Inferior parietal cortex (tissue), 1 donor: ENCODE measurements around the gene SDC4.

Experiments used
- DNase-seq: peaks from one replicate; pipeline ENCODE4 v3.0.0-alpha.2; 2016; ENCODE audit errors: extremely low spot score

Gene SDC4

DNA sequence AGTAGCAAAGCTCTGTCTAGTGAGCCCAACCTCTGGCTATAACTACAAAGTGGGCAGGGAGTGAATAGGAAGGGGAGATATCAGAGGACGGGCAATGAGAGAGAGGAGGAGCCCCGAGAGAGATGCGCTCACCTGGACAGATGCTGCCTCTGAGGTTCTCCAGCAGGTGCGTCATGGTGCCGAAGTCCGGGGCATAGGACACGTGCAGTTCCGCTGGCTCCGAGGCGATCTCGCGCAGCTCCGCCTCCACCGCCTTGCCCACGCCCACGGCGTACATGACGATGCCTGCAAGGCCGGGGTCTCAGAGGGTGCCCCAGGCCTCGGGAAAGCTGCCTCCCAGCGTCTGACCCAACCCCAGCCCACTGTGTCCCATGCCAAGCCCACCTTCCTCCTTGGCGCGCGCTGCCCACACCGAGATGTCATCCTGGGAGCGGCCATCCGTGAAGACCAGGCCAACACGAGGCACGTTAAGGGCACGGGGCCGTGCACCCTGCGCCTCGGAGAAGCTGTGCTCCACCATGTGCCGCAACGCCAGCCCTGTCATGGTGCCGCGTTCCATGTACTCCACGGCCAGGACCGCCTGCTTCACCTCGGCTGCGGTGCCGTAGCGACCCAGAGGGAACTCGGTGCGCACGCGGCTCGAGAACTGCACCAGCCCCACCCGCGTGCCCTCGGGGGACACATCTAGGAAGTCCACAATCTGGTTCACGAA is 50.3 kb downstream of the SDC4 start:
- DNase-seq: no peak

- DNase-seq: no peak
These were observed 53.6 kb downstream of the SDC4 start for GRCh38 chr20:45294659-45295058.

DNA sequence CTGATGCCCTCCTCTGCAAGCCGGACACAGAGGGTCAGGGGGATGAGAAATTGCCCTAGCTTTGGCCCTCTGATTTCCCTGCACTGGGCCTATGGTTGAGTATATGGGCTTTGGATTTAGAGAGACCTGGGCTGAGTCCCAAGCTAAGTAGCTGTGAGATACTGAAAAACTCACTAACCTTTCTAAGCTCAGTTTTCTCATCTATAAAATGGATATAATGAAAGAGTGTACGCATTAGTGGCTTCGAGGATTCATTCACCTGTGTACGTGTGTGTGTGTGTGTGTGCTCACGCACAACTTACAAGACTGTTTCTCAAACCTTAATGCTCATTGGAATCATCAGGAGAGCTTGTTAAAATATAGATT is 54.2 kb downstream of the SDC4 start:
- DNase-seq: no peak

GRCh38 chr20:45293041-45294002 is 54.9 kb downstream of the SDC4 start:
- DNase-seq: peak; percentile 79

- DNase-seq: no peak
These were observed 55.9 kb downstream of the SDC4 start for GRCh38 chr20:45292343-45292742.

DNA sequence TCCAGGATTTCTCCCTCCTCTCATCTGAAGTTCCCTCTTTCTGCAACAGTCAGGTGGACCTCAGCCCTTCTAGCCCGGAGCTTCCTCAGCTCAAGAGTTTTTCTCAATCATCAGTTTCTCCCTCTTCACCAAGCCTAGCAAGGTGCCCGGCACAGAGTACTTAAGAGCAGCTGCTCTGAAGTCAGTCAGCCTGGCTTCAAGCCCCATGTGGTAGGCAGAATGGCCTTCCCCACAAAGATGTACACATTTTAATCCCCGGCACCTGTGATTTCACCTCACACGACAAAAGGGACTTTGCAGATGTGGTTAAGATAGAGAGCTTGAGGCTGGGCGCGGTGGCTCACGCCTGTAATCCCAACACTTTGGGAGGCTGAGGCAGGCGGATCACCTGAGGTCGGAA is 56.7 kb downstream of the SDC4 start:
- DNase-seq: no peak

DNA sequence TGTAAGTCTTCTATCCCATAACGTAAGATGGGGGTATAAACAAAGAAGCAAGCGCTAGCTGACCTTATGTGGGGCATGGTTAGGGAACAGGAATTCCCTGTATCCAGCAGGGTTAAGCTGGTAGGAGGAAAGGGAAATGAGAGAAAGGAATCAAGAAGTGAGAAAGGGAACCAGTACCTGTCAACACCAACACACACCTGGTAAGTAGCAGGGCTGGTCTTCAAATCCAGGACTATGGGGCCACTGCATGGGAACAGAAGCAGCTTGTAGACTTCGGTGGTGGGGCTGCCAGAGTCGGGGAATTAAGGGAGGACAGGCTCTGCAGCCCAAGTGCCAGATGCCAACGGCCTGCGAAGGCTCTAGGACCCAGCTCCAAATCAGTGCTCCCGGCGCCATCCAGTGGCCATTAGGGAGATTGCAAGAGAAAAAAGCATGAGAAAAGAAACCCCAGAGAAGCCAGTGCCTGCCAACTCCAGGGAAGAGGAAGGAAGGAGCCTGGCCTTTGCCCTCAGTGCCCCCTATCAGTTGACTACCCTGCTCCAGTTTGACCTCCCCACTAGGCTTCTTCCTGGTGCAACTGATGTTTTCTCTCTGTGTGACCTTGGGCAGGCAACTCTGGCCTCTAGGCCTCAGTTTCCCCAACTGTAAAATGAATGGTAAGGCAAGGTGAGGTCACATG is 57.4 kb downstream of the SDC4 start:
- DNase-seq: peak; percentile 89

DNA sequence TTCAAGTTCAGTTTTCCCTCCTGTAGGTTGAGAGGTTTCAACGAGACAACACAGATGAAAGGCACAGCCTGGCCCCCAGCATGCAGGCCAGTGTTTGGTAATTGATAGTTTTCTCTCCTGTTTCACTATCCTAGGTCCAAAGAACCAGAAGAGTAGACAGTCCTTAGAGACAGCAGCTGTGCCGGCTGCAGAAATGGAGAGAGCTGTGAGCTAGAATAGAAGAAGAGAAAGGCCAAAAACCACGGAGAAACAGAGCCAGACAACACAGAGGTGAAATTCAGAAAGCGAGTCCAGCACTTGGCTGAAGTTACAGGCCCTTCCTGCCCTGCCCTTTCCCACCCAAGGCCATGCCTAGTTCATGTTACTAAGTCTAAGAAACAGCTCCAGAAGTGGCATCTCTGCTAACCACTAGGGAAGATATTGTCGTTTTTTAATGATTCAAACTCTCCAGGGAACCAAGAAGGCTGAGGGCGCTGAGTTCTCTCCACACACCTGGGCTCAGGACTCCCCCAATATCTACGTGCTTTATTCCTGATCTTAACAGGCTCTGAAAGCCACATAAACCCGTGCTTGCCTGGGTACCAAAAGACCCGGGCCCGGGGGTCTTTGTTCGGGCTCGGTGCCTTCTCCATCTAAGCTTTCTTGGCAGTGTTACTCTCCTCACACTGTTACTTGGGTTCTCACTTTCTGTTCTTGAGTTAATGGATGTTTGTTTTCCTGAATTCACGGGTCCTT is 58.1 kb downstream of the SDC4 start:
- DNase-seq: no peak

- no peak for DNase-seq
These were observed 59.4 kb downstream of the SDC4 start for GRCh38 chr20:45288860-45289259.

DNA sequence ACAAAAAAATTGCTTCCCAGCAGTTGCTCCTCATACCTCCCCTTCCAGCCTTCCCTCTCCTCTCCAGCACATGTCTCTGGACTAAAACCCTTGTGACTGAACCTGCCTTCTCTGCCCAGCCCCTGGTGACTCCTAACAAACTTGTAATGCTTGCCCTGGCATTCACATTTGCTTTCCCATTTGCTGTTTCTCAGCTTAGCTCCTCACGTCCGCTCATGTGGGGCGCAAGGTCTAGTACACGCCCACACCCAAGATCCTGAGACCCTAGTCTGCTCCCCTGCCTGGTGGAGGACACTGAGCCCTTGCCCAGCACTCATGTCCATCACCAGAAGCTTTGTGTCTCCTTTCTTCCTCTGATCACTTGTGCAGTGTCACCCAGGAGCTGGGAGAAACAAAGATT is 59.8 kb downstream of the SDC4 start:
- DNase-seq: no peak

GRCh38 chr20:45283551-45284057 is 64.6 kb downstream of the SDC4 start:
- no peak for DNase-seq

- no peak for DNase-seq
These were observed 65.3 kb downstream of the SDC4 start for GRCh38 chr20:45282700-45283550.

DNA sequence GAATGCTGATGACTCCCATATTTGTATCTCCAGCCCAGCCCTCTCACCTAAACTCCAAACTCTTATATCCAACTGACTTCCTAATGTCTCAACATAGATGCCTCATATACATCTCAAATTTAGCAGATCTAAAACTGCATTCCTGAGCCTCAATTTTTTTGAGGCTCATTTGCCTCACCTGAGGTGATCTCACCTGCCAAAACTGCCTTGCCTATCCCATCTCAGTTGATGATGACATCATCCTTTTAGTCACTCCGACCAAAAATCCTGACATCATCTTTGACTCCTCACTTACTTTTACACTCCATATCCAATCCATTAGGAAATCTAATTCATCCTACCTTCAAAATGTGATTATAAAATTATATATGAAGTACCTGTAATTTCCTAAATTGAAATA is 68.2 kb downstream of the SDC4 start:
- DNase-seq: no peak

GRCh38 chr20:45275338-45275737 is 72.9 kb downstream of the SDC4 start:
- no peak for DNase-seq
